Stimulated activated memory B cell treated with anti-CD40 and anti-IgM and Interleukin-4, amounts not matched to agents 10 μg/mL and 1 μg/mL and 100 μg/mL, for 72 hours (primary cell): ENCODE results near the gene SLC2A4RG.

ENCODE experiments used
- ATAC-seq: fragments of 150-1000 bp; cut with Tn5 transposase; 2 replicates; pipeline ENCODE4 v1.10.0; 2021
- H3K27ac Mint-ChIP-seq: one replicate; pipeline ENCODE4 v1.8.0; 2022; ENCODE audit warnings: mild to moderate bottlenecking, mixed read lengths
- H3K27me3 Mint-ChIP-seq: one replicate; pipeline ENCODE4 v1.8.0; 2022; ENCODE audit warnings: mixed read lengths
- H3K36me3 Mint-ChIP-seq: one replicate; pipeline ENCODE4 v1.8.0; 2022; ENCODE audit warnings: mixed read lengths
- H3K4me1 Mint-ChIP-seq: one replicate; pipeline ENCODE4 v1.8.0; 2022; ENCODE audit warnings: mixed read lengths
- H3K4me3 Mint-ChIP-seq: one replicate; pipeline ENCODE4 v1.8.0; 2022; ENCODE audit warnings: mild to moderate bottlenecking, moderate library complexity, mixed read lengths
- H3K9me3 Mint-ChIP-seq: one replicate; pipeline ENCODE4 v1.8.0; 2022; ENCODE audit warnings: mixed read lengths

Gene SLC2A4RG

GRCh38 chr20:63781181-63781580 lies 41.6 kb downstream of the SLC2A4RG start:
- Mint-ChIP-seq H3K36me3 (no peaks in the 10 kb centered on the region), H3K4me3 (no peak overlapping the region), H3K27me3 (peaks cover 15% of the 10 kb centered on the region), H3K4me1 (peaks cover 20% of the 10 kb centered on the region), H3K9me3 (no peaks in the 10 kb centered on the region), H3K27ac (no peak overlapping the region)
- ATAC-seq: no peak

- Mint-ChIP-seq H3K27ac (no peak overlapping the region), H3K4me1 (peaks cover 23% of the 10 kb centered on the region), H3K4me3 (no peak overlapping the region), H3K9me3 (no peaks in the 10 kb centered on the region), H3K36me3 (no peaks in the 10 kb centered on the region), H3K27me3 (peaks cover 12% of the 10 kb centered on the region)
- ATAC-seq: peak; percentile 82
Observed at GRCh38 chr20:63782051-63782471, 42.5 kb downstream of the SLC2A4RG start.

GRCh38 chr20:63782521-63782971 lies 43.0 kb downstream of the SLC2A4RG start:
- Mint-ChIP-seq H3K27ac (no peak overlapping the region), H3K9me3 (no peaks in the 10 kb centered on the region), H3K36me3 (no peaks in the 10 kb centered on the region), H3K4me1 (peaks cover 23% of the 10 kb centered on the region), H3K27me3 (peaks cover 9% of the 10 kb centered on the region), H3K4me3 (no peak overlapping the region)
- no peak for ATAC-seq

GRCh38 chr20:63783970-63784369 lies 44.4 kb downstream of the SLC2A4RG start:
- no peak overlapping the region for H3K27ac Mint-ChIP-seq
- H3K9me3 Mint-ChIP-seq: no peaks in the 10 kb centered on the region
- H3K36me3 Mint-ChIP-seq: no peaks in the 10 kb centered on the region
- peaks cover 23% of the 10 kb centered on the region for H3K4me1 Mint-ChIP-seq
- no peak overlapping the region for H3K4me3 Mint-ChIP-seq
- no peak for ATAC-seq
- peaks cover 11% of the 10 kb centered on the region for H3K27me3 Mint-ChIP-seq

DNA sequence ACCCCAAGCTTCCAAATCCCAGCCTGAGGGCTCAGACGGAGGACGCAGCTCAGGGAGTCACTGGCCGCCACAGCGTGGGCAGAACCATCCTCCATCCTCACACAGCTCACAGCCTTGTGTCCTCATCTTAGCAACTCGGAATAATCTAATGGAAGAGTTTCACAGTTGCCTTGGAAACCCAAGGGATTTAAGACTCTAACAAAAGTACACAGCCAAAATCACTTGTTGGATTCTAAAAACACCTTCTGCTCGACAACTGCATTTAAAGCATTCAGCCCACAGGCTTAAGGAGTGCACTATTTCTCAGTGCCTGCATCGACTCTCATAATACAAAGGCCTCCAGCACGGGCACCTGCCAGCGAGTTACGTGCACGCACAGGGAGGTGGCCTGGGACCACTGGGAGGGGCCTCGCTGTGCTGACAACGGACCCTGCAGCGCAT lies 46.1 kb downstream of the SLC2A4RG start:
- no peak for ATAC-seq
- Mint-ChIP-seq H3K4me3 (no peak overlapping the region), H3K36me3 (no peaks in the 10 kb centered on the region), H3K27me3 (peaks cover 15% of the 10 kb centered on the region), H3K9me3 (no peaks in the 10 kb centered on the region), H3K27ac (no peak overlapping the region), H3K4me1 (peaks cover 23% of the 10 kb centered on the region)

DNA sequence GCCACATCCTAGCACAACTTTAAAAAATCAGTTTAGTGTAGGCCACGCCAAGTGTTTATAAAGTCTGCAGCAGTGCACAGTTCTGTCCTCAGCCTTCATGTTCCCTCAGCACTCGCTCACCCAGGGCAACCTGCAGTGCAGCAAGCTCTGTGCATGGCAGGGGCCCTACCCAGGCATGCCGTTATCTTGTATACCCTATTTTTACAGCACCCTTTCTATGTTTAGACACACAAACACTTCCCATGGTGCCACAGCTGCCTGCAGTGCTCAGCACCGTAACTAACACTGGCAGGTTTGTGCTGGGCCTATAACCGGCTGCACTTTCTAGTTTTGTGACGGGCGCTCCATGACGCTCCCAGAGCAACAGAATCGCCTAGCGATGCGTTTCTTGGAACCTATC lies 47.7 kb downstream of the SLC2A4RG start:
- ATAC-seq: no peak
- Mint-ChIP-seq H3K4me3 (no peak overlapping the region), H3K27ac (no peak overlapping the region), H3K27me3 (peaks cover 31% of the 10 kb centered on the region), H3K9me3 (no peaks in the 10 kb centered on the region), H3K36me3 (no peaks in the 10 kb centered on the region), H3K4me1 (peaks cover 12% of the 10 kb centered on the region)

DNA sequence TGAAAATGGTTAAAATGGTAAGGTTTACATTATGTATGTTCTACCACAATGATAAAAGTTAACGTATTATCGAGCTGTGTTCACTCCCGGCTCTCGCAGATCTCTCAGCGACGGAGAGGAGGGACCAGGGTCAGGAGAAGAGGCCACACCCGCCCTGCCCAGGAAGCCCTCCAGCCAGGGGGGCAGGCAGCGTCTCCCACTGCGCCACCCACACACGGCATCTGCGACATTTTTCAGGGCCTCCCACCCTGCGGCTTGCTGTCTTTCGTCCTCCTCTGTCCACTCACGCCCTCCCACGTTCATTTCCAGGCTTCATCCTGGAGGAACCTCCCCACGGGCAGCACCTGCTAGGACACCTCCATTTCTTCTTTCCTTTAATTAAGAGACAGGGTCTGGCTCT lies 48.2 kb downstream of the SLC2A4RG start:
- H3K4me1 Mint-ChIP-seq: peaks cover 7% of the 10 kb centered on the region
- H3K27ac Mint-ChIP-seq: no peak overlapping the region
- H3K4me3 Mint-ChIP-seq: no peak overlapping the region
- no peaks in the 10 kb centered on the region for H3K36me3 Mint-ChIP-seq
- H3K9me3 Mint-ChIP-seq: no peaks in the 10 kb centered on the region
- peaks cover 34% of the 10 kb centered on the region for H3K27me3 Mint-ChIP-seq
- no peak for ATAC-seq

GRCh38 chr20:63789836-63790571 lies 50.4 kb downstream of the SLC2A4RG start:
- Mint-ChIP-seq H3K36me3 (no peaks in the 10 kb centered on the region), H3K27me3 (peaks cover 46% of the 10 kb centered on the region), H3K4me1 (peaks cover 15% of the 10 kb centered on the region), H3K9me3 (no peaks in the 10 kb centered on the region), H3K4me3 (no peak overlapping the region), H3K27ac (no peak overlapping the region)
- no peak for ATAC-seq

DNA sequence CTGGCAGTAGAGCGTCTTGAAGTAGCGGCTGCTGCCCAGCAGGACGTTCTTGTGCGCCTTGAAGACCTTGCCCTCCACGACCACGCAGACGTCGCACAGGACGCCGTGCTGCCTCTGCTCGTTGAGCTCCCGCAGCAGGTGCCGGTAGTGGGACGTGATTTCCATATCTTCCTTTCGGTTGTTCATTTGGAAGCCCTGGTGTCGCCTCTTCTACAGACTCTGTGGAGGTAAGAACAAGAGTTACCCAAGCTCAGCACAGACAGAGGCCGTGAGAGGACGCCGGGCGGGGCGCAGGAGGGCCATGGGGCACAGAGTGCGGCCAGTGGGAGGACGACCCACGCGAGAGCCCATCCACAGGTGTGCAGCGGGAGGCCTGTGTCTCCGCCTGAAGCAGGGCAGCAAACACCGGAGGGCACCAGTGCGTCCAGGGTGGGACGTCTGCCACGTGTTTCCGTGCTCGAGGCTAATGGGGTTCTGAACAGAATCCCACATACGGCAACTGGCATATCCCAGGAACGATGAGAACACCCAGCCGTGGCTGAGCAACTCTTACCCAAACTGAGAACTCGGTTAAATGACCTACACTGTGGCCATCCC lies 51.1 kb downstream of the SLC2A4RG start:
- no peak overlapping the region for H3K4me3 Mint-ChIP-seq
- no peaks in the 10 kb centered on the region for H3K9me3 Mint-ChIP-seq
- H3K36me3 Mint-ChIP-seq: no peaks in the 10 kb centered on the region
- no peak overlapping the region for H3K27ac Mint-ChIP-seq
- H3K4me1 Mint-ChIP-seq: peaks cover 18% of the 10 kb centered on the region
- ATAC-seq: no peak
- H3K27me3 Mint-ChIP-seq: peaks cover 52% of the 10 kb centered on the region

DNA sequence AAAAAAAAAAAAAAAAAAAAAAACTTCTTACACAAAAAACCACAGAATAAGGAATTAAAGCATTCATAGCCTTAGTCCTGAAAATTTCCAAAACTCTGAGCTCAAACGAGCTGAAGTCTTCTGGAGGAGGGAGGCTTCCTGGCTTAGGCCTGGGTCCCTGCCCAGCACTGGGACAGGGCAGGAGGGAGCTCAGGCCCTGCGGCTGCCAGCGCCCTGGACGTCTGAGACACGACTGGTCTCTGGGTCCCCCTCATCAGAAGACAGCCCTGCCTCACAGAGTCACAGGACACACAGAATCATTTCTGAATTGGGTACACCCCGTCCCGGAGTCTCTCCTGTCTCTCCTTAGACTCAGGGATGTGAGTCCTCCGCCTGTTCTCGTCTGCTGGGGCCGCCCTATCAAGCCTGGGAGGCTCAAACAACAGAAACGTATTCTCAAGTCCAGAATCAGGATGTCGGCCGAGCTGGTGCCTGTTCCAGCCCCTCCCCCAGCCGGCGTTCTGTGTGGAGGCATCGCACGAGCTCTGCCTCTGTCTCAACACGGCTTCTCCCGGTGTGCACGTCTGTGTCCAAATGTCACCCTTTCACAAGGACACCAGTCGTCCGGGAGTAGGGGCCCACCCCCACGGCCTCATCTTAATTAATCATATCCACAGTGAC lies 52.1 kb downstream of the SLC2A4RG start:
- H3K27ac Mint-ChIP-seq: no peak overlapping the region
- peaks cover 12% of the 10 kb centered on the region for H3K4me1 Mint-ChIP-seq
- H3K4me3 Mint-ChIP-seq: no peak overlapping the region
- H3K36me3 Mint-ChIP-seq: no peaks in the 10 kb centered on the region
- H3K27me3 Mint-ChIP-seq: peaks cover 52% of the 10 kb centered on the region
- no peaks in the 10 kb centered on the region for H3K9me3 Mint-ChIP-seq
- ATAC-seq: no peak

DNA sequence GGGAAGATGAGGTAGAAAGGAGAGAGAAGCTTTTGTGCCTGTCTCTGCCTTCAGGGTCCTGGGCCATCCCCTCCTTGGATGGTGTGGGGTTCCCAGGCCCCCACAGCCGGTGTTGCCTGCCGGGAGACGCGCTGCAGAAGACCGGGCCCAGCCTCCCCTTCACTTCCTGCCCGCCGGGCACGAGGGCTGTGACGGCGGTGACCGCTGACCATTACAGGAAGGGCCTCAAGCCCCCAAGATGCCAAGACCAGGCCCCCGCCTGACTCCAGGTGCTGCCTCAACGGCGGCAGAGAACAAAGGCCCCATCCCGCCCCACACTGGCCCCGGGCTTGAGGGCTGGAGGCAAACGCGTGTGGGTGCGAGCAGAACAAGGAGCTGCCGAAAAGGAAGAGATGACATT lies 53.3 kb downstream of the SLC2A4RG start:
- ATAC-seq: no peak
- Mint-ChIP-seq H3K36me3 (no peaks in the 10 kb centered on the region), H3K27me3 (peaks cover 48% of the 10 kb centered on the region), H3K9me3 (no peaks in the 10 kb centered on the region), H3K4me1 (peaks cover 12% of the 10 kb centered on the region), H3K27ac (no peak overlapping the region), H3K4me3 (no peak overlapping the region)
